ENCODE data around the gene PRSS2.

Gene PRSS2

DNA sequence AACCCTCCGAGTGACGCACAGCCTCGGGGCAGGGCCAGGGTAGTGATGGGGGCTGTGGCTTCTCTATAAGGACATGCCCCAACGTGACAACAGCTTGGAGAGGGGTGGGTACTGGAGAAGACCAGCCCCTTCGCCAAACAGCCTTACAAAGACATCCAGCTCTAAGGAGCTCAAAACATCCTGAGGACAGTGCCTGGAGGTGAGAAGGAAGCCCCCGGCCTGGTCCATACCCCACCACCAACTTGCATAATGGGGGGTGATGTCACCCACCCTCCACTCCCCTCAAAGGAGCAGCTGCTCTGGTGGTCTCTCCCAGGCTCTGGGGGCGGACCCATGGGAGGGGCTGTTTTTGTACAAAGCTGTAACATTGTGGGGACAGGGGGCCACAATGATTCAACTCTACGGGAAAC, 15.1 kb downstream of the PRSS2 start:
- DNase-seq = no peak

GRCh38 chr7:142787034-142787768, 16.4 kb downstream of the PRSS2 start:
- no peak for DNase-seq

DNA sequence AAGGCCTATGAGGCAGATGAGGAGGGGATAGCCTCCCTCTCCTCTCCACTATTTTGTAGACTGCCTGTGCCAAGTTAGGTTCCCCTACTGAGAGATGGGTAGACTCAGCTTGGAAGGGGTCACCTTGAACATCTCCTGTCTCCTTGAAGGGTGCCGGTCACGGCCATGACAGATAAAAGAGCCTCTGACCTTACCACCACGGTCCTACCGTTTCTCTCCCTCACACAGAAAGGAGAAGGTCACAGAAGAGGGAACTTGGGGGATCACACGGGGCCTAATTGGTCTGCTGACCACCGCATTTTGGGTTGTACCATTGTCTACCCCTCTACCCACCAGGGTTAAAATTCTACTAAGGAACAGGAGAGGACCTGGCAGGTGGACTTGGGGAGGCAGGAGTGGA, 17.0 kb downstream of the PRSS2 start:
- no peak for DNase-seq

GRCh38 chr7:142788303-142789289, 17.8 kb downstream of the PRSS2 start:
- DNase-seq = no peak

DNA sequence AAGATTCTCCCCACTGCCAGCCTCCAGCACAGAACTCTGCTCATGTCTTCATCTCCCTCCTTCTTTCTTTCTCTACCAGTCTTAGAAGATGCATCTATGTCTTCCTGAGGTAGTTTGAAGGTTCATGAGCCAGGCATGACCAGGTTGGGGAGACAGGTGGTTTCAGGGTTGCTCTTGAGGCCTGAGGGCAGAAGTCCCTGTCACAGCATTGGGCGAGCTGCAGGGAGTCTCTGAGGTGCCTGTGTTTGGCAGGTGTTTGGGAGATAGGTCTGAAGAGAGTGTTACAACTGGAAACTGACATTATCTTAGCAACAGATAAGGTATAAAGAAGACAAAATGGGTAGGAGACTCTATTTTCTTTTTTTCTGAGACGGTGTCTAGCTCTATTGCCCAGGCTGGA, 18.7 kb downstream of the PRSS2 start:
- no peak for DNase-seq

DNA sequence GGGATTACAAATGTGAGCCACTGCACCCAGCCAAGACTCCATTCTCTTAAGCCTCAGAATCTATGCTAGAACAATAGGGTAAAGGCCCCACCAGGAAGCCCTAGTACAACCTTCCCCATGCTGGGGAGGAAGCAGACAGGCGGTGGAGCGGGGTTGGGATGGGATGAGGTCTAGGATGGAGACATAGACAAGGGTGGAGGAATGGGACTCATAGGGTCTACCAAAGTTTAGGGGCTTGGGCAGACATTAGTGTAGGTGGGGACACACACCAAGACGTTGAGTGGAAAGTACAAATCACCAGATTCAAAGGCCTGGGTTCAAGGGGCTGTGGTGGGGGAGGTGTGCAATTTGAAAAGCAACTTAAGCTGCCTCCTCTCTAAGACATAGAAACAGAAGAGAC, 19.3 kb downstream of the PRSS2 start:
- no peak for DNase-seq

DNA sequence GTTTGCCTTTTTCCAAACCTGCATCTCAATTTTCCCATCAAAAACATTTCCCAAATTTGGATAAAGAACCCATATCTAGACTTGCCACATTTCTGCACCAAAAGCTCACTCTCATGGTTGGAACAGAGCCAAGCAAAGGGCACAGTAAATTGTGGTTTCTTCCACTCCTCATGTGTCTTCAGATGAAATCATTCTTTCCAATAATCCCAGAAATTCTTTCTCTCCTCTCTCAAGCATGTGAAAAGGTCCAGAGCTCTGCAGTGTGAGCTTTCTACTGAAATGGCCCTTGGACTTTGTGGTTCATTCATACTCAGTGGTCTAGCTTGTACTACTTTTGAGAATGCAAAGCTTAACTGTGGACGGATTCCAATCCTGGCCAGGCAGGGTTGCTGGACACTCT, 19.8 kb downstream of the PRSS2 start:
- DNase-seq = no peak

DNA sequence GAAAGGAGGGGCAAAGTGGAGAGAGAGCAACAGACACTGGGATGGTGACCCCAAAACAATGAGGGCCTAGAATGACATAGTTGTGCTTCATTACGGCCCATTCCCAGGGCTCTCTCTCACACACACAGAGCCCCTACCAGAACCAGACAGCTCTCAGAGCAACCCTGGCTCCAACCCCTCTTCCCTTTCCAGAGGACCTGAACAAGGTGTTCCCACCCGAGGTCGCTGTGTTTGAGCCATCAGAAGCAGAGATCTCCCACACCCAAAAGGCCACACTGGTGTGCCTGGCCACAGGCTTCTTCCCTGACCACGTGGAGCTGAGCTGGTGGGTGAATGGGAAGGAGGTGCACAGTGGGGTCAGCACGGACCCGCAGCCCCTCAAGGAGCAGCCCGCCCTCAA, 20.7 kb downstream of the PRSS2 start:
- no peak for DNase-seq

- no peak for DNase-seq
Observed at GRCh38 chr7:142792129-142792528, 21.4 kb downstream of the PRSS2 start.

GRCh38 chr7:142792593-142792992, 21.8 kb downstream of the PRSS2 start:
- DNase-seq = no peak

GRCh38 chr7:142793156-142793555, 22.4 kb downstream of the PRSS2 start:
- DNase-seq = no peak

DNA sequence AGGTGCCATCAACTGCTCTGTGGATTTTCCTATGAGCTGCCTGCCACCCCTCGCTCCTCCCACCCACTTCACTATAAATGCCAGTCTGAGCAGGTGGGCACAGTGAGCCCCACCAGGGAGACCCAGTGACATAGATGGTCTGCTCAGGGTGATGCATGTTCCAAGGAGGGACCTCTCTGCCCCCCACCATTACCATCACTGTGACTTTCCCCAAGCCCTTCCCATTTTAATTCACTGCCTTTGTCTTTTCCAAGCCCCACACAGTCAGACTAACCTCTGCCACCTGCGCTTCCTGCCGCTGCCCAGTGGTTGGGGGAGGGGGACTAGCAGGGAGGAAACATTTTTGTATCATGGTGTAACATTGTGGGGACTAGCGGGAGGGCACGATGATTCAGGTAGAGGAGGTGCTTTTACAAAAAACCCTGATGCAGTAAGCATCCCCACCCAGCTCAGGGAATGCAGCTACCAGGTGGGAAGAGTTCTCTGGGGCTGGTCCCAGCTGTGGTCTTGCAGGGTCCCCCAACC, 24.6 kb downstream of the PRSS2 start:
- DNase-seq = no peak

DNA sequence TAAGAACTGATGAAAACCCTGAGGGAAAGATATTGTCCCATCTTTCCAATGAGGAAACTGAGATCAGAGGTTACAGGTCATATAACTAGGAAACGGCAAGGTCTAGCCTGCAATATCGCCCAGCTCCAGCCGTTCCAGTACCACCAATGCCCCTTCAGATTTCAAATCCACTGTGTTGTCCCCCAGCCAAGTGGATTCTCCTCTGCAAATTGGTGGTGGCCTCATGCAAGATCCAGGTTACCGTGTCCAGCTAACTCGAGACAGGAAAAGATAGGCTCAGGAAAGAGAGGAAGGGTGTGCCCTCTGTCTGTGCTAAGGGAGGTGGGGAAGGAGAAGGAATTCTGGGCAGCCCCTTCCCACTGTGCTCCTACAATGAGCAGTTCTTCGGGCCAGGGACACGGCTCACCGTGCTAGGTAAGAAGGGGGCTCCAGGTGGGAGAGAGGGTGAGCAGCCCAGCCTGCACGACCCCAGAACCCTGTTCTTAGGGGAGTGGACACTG, 25.3 kb downstream of the PRSS2 start:
- no peak for DNase-seq

GRCh38 chr7:142796501-142797390, 26.0 kb downstream of the PRSS2 start:
- no peak for DNase-seq

GRCh38 chr7:142797391-142798377, 26.9 kb downstream of the PRSS2 start:
- DNase-seq = no peak

- no peak for DNase-seq
Observed at GRCh38 chr7:142798451-142799436, 28.0 kb downstream of the PRSS2 start.

- DNase-seq = no peak
Observed at GRCh38 chr7:142799437-142799835, 28.7 kb downstream of the PRSS2 start.

DNA sequence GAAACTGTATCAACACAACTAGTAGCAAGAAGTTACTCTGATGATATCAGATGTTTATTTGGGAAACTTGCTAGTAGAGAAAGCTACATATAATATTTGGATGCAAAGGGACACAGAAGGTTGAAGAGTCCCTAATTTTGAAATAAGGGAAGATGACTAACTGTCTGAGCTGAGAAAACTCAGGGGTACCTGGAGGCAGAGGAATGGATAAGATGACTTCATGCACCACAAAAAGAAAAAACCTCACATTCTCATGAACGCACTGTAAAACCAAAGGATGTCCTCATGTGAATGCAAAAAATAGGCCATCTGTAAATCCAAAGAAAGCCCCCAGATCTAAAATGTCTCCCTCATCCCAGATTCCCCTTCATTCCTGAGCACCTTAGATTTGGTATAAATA, 29.3 kb downstream of the PRSS2 start:
- no peak for DNase-seq
